Nephron progenitor cell (in vitro differentiated cells): Measurements from ENCODE around the gene ETV7.

ENCODE experiments used
- DNase-seq: peaks from one replicate; pipeline ENCODE4 v3.0.0; 2021
- H3K27ac Mint-ChIP-seq: 2 replicates; pipeline ENCODE4 v1.8.0; 2021; ENCODE audit warnings: mild to moderate bottlenecking, moderate library complexity, mixed read lengths
- H3K27me3 Mint-ChIP-seq: 2 replicates; pipeline ENCODE4 v1.8.0; 2021; ENCODE audit warnings: mild to moderate bottlenecking, low read depth, mixed read lengths; ENCODE audit not compliant: poor library complexity
- H3K36me3 Mint-ChIP-seq: 2 replicates; pipeline ENCODE4 v1.8.0; 2021; ENCODE audit warnings: low read depth, mixed read lengths
- H3K4me1 Mint-ChIP-seq: 2 replicates; pipeline ENCODE4 v1.8.0; 2021; ENCODE audit warnings: mixed read lengths
- H3K4me3 Mint-ChIP-seq: 2 replicates; pipeline ENCODE4 v1.8.0; 2021; ENCODE audit warnings: mild to moderate bottlenecking, moderate library complexity, mixed read lengths
- H3K9me3 Mint-ChIP-seq: 2 replicates; pipeline ENCODE4 v1.8.0; 2021; ENCODE audit warnings: mild to moderate bottlenecking, moderate library complexity, mixed read lengths
- CTCF ChIP-seq: fragments of 200-600 bp; sonication (generic); IDR thresholded peaks from 2 replicates; pipeline ENCODE4 v1.5.0; 2021; ENCODE audit warnings: antibody characterized with exemption

ETV7 gene

GRCh38 chr6:36333931-36334725 lies 53.3 kb downstream of the ETV7 start:
- Mint-ChIP-seq H3K27me3 (peaks cover 39% of the 10 kb centered on the region), H3K4me3 (peak overlapping the region; percentile 55), H3K4me1 (peaks cover 55% of the 10 kb centered on the region), H3K9me3 (no peaks in the 10 kb centered on the region), H3K27ac (peak overlapping the region; percentile 93), H3K36me3 (no peaks in the 10 kb centered on the region)
- DNase-seq: no peak
- no peak for TF ChIP-seq CTCF

GRCh38 chr6:36333171-36333895 lies 54.1 kb downstream of the ETV7 start:
- Mint-ChIP-seq H3K27ac (no peak overlapping the region), H3K4me1 (peaks cover 62% of the 10 kb centered on the region), H3K27me3 (peaks cover 42% of the 10 kb centered on the region), H3K36me3 (no peaks in the 10 kb centered on the region), H3K9me3 (no peaks in the 10 kb centered on the region), H3K4me3 (no peak overlapping the region)
- TF ChIP-seq CTCF: no peak
- DNase-seq: no peak

GRCh38 chr6:36331381-36331780 lies 56.1 kb downstream of the ETV7 start:
- DNase-seq: no peak
- H3K36me3 Mint-ChIP-seq: no peaks in the 10 kb centered on the region
- H3K27me3 Mint-ChIP-seq: peaks cover 30% of the 10 kb centered on the region
- H3K27ac Mint-ChIP-seq: no peak overlapping the region
- no peaks in the 10 kb centered on the region for H3K9me3 Mint-ChIP-seq
- TF ChIP-seq CTCF: no peak
- peaks cover 81% of the 10 kb centered on the region for H3K4me1 Mint-ChIP-seq
- no peak overlapping the region for H3K4me3 Mint-ChIP-seq

GRCh38 chr6:36330366-36330765 lies 57.1 kb downstream of the ETV7 start:
- H3K27ac Mint-ChIP-seq: no peak overlapping the region
- DNase-seq: no peak
- no peak for TF ChIP-seq CTCF
- peaks cover 20% of the 10 kb centered on the region for H3K27me3 Mint-ChIP-seq
- H3K4me1 Mint-ChIP-seq: peaks cover 87% of the 10 kb centered on the region
- H3K9me3 Mint-ChIP-seq: no peaks in the 10 kb centered on the region
- no peak overlapping the region for H3K4me3 Mint-ChIP-seq
- H3K36me3 Mint-ChIP-seq: no peaks in the 10 kb centered on the region

- H3K36me3 Mint-ChIP-seq: no peaks in the 10 kb centered on the region
- no peak overlapping the region for H3K4me3 Mint-ChIP-seq
- no peaks in the 10 kb centered on the region for H3K9me3 Mint-ChIP-seq
- H3K27ac Mint-ChIP-seq: no peak overlapping the region
- peak; percentile 71 for DNase-seq
- H3K4me1 Mint-ChIP-seq: peaks cover 87% of the 10 kb centered on the region
- no peak for TF ChIP-seq CTCF
- H3K27me3 Mint-ChIP-seq: peaks cover 14% of the 10 kb centered on the region
Measured at GRCh38 chr6:36329798-36330291, 57.6 kb downstream of the ETV7 start.
